Fibroblast of pulmonary artery (primary cell): Measurements from ENCODE around the gene MCTP2.

Experiments used
- DNase-seq: peaks from one replicate; pipeline ENCODE4 v3.0.0-alpha.2; 2010; ENCODE audit warnings: low read depth
- H3K4me3 ChIP-seq: replicated peaks from 2 replicates; pipeline ENCODE4 v1.5.1; 2011; ENCODE audit warnings: low read depth, mild to moderate bottlenecking, control low read depth, low read length, moderate library complexity
- CTCF ChIP-seq: IDR thresholded peaks from 2 replicates; pipeline ENCODE4 v1.5.1; 2011; ENCODE audit warnings: mild to moderate bottlenecking, control low read depth, low read length, inconsistent platforms; ENCODE audit errors: missing control alignments

The MCTP2 gene

GRCh38 chr15:94524565-94524964 is 293.2 kb downstream of the MCTP2 start:
- no peak for TF ChIP-seq CTCF
- DNase-seq, result no peak
- H3K4me3 ChIP-seq, result no peak overlapping the region

GRCh38 chr15:94526071-94526689 is 294.8 kb downstream of the MCTP2 start:
- DNase-seq, result no peak
- no peak for TF ChIP-seq CTCF

GRCh38 chr15:94532226-94532625 is 300.9 kb downstream of the MCTP2 start:
- no peak for TF ChIP-seq CTCF
- H3K4me3 ChIP-seq, result no peak overlapping the region
- DNase-seq, result no peak

More at GRCh38 chr15:94526071-94526689, 294.8 kb downstream of the MCTP2 start:
- H3K4me3 ChIP-seq, result no peak overlapping the region
